GM12874 (cell line): ENCODE results near the gene RTN4RL1.

Source experiments
- CTCF ChIP-seq: IDR thresholded peaks from 2 replicates; pipeline ENCODE4 v1.5.1; 2011; ENCODE audit warnings: low read depth, mild to moderate bottlenecking, control low read depth, low read length, moderate library complexity; ENCODE audit not compliant: insufficient read depth

The RTN4RL1 gene

GRCh38 chr17:1995907-1996799 is 29.0 kb downstream of the RTN4RL1 start:
- no peak for TF ChIP-seq CTCF

- TF ChIP-seq CTCF = no peak
These were observed 29.7 kb downstream of the RTN4RL1 start for GRCh38 chr17:1995321-1995892.

GRCh38 chr17:1994707-1995106 is 30.4 kb downstream of the RTN4RL1 start:
- TF ChIP-seq CTCF = no peak

- TF ChIP-seq CTCF = no peak
These were observed 32.6 kb downstream of the RTN4RL1 start for GRCh38 chr17:1992541-1992940.

GRCh38 chr17:1989135-1989534 is 36.0 kb downstream of the RTN4RL1 start:
- TF ChIP-seq CTCF = no peak

GRCh38 chr17:1986783-1987451 is 38.2 kb downstream of the RTN4RL1 start:
- no peak for TF ChIP-seq CTCF

GRCh38 chr17:1985686-1986085 is 39.4 kb downstream of the RTN4RL1 start:
- no peak for TF ChIP-seq CTCF
